Measurements from ENCODE around the gene FOXO1. TPM values are rescaled to one million over a fixed set of nuclear protein-coding genes. Genes with fewer than 3 reads are reported as not detected.

Gene FOXO1
- total and polyA plus RNA-seq, 7 donors = 9.0 to 36.8 (median 30.9) TPM

- intact Hi-C loops (cut with DNase I) = no loop called here
- H3K4me1 ChIP-seq = peaks cover 0 to 21% (median 13%) of the 10 kb centered on the region in 4 donors
- no peak for TF ChIP-seq POLR2AphosphoS5 (IDR thresholded peaks at IDR 0.05)
- TF ChIP-seq CTCF (IDR thresholded peaks at IDR 0.05) = no peak
- TF ChIP-seq EP300 (IDR thresholded peaks at IDR 0.05) = no peak
- no peak for TF ChIP-seq POLR2A (IDR thresholded peaks at IDR 0.05)
- H3K36me3 ChIP-seq = no peaks in the 10 kb centered on the region
- WGBS, 2 donors = 91 to 92% methylated on average over 13 of the region's 13 CpGs
- H3K4me3 ChIP-seq = no peak overlapping the region
- H3K9me3 ChIP-seq = no peaks in the 10 kb centered on the region
- DNase-seq = no peak
- no peaks in the 10 kb centered on the region for H3K27me3 ChIP-seq
- H3K27ac ChIP-seq = no peak overlapping the region
Observed at GRCh38 chr13:40537146-40537895, 129.1 kb downstream of the FOXO1 start.

DNA sequence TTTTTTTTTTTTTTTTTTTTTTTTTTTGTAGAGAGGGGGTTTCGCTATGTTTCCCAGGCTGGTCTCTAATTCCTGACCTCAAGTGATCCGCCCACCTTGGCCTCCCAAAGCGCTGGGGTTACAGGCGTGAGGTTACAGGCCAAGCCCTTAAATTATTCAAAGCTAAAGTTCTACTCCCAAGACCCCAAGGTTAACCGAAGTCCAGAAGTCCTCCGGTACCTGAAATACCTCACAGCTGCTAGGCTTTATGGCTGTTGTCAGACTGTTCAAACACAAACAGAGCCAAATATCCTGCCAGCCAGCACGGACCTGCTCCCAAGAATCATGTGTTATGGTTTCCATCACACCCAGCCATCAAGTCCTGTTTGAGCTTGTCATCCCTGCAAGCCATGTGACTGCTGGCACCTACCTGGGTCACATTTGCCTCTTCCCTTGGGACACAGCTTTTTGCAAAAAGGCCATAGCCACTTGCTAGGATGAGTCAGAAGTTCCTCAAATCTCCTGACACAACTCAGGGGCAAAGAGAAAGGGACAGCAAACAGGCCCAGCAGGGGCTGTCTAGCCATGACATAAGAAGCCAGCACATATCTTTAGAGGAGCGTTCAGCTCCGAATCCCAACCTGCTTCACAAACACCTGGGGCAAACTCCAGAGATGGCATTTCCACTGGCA, 129.9 kb downstream of the FOXO1 start:
- Histone ChIP-seq H3K27ac (no peak overlapping the region), H3K27me3 (no peaks in the 10 kb centered on the region), H3K4me1 (peaks cover 0 to 21% (median 13%) of the 10 kb centered on the region in 4 donors), H3K9me3 (no peaks in the 10 kb centered on the region), H3K4me3 (no peak overlapping the region), H3K36me3 (no peaks in the 10 kb centered on the region)
- no peak for DNase-seq
- TF ChIP-seq POLR2A (IDR thresholded peaks at IDR 0.05) = no peak
- no peak for TF ChIP-seq EP300 (IDR thresholded peaks at IDR 0.05)
- TF ChIP-seq CTCF (IDR thresholded peaks at IDR 0.05) = no peak
- no peak for TF ChIP-seq POLR2AphosphoS5 (IDR thresholded peaks at IDR 0.05)
- intact Hi-C loops (cut with DNase I) = no loop called here
- 33 to 71% methylated on average over 9 of the region's 9 CpGs for WGBS, 2 donors

GRCh38 chr13:40535345-40535836, 131.1 kb downstream of the FOXO1 start:
- TF ChIP-seq CTCF (IDR thresholded peaks at IDR 0.05) = no peak
- no peak for TF ChIP-seq POLR2AphosphoS5 (IDR thresholded peaks at IDR 0.05)
- no peak for TF ChIP-seq POLR2A (IDR thresholded peaks at IDR 0.05)
- no peak for TF ChIP-seq EP300 (IDR thresholded peaks at IDR 0.05)
- Histone ChIP-seq H3K4me3 (no peak overlapping the region), H3K27me3 (no peaks in the 10 kb centered on the region), H3K4me1 (peaks cover 0 to 14% (median 6%) of the 10 kb centered on the region in 4 donors), H3K36me3 (no peaks in the 10 kb centered on the region), H3K27ac (no peak overlapping the region), H3K9me3 (no peaks in the 10 kb centered on the region)
- intact Hi-C loops (cut with DNase I) = no loop called here
- no peak for DNase-seq
- WGBS, 2 donors = 96 to 97% methylated on average over 27 of the region's 27 CpGs

DNA sequence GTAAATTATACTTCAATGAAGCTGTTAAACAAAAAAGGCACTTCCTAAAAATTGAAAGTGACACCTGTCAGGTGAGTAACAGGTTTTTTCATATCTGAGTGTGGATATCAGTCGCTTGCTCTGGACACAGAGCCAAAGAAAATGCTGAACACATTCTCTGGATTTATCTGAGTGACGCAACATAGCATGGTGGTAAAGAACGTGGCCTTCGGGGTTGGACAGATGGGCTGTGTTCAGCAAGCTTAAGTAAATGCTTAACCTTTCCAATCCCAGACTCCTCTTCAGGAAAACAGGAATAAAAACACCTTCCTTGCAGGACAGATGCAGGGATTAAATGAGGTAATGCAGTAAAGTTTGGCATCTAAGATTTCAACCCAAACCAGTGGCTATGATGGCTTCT, 132.0 kb downstream of the FOXO1 start:
- H3K36me3 ChIP-seq = no peaks in the 10 kb centered on the region
- intact Hi-C loops (cut with DNase I) = no loop called here

More for the DNA sequence above, 132.0 kb downstream of the FOXO1 start:
- DNase-seq = no peak
- peaks cover 0 to 6% (median 0%) of the 10 kb centered on the region in 4 donors for H3K4me1 ChIP-seq
- H3K27me3 ChIP-seq = no peaks in the 10 kb centered on the region
- H3K27ac ChIP-seq = no peak overlapping the region
- no peak overlapping the region for H3K4me3 ChIP-seq
- 74 to 83% methylated on average over 4 of the region's 4 CpGs for WGBS, 2 donors
- TF ChIP-seq EP300 (IDR thresholded peaks at IDR 0.05) (no peak), CTCF (IDR thresholded peaks at IDR 0.05) (no peak), POLR2AphosphoS5 (IDR thresholded peaks at IDR 0.05) (no peak), POLR2A (IDR thresholded peaks at IDR 0.05) (no peak)
- no peaks in the 10 kb centered on the region for H3K9me3 ChIP-seq

Data from sigmoid colon (tissue), 7 donors.